HG02852 (cell line): ENCODE measurements around the gene LDLRAD4.

Source experiments
- ATAC-seq: cut with Tn5 transposase; IDR thresholded peaks from one replicate; pipeline ENCODE4 v1.9.1; 2021; ENCODE audit warnings: mild to moderate bottlenecking, moderate library complexity; ENCODE audit not compliant: unreplicated experiment

The LDLRAD4 gene

DNA sequence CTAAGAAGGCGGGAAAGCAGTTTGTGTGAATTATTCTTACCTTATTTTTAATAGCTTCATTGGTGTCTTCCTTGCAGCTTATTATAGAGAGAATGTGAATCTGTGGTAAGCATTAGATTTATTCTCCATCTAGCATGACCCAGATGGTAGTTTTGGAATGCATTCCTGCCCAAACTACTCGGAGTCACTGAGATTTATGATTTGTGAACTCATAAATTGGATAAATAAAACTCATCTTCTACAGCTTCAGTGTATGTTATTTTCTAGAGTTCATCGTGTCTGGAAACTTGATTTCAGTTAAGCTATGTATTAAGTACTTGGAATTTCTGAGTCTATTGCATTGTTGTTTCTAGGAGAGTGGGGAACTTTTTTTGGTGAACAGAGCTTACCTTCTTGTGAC, 337.3 kb downstream of the LDLRAD4 start:
- ATAC-seq: no peak

DNA sequence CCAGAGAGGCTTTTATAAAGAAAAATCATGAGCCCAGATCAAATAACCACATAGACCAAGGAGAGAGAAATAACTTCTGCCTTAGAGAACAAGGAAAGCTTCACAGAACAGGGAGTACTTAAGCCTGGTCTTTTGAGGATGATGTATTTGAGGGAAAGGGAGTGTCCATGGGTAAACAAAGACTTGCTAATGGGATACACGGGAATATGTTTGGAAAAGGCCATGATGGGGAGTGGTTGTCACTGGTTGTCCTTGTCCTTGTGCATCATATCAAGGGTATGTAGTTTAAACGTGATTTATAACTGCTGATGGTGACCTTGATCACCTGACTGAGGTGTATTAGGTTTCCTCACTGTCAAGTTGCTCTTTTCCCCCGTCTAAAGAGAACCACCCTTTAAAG, 337.9 kb downstream of the LDLRAD4 start:
- ATAC-seq: no peak

DNA sequence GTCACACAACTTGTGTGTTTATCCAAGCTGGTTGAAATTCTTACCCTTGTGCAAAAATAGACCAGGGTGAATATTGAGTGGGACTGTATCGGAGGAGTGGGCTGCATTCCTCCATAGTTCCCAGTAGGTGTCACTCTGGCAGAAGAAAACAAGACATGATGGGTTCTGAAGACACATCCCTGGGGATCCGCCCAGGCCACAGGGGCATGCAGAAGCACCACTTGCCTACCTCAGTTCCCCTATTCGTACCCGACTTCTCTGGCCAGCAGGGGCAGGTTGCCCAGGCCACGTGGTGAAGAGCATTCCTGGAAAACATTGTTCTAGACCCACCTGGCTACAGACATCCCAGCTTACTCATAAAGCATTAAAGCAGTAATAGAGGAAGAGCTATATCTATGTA, 339.6 kb downstream of the LDLRAD4 start:
- ATAC-seq: peak; percentile 55

DNA sequence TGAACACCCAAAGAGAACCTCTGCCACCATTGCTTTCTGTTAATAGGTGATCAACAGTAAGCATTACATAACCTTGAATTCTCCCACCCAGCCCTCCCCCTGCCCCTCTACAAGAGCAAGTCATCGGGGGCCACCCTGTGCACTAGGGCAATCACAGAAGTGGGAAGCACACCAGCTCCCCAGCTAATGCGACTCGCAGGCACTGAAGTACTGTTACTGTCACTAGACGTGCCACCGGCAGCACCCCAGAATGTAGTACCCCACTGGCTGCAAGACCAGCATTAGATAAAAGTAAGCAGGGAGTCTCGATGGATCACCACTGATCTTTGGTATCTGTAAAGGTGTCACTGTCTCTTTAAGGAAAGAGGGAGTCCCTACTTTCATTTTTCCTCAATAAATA, 340.2 kb downstream of the LDLRAD4 start:
- no peak for ATAC-seq

DNA sequence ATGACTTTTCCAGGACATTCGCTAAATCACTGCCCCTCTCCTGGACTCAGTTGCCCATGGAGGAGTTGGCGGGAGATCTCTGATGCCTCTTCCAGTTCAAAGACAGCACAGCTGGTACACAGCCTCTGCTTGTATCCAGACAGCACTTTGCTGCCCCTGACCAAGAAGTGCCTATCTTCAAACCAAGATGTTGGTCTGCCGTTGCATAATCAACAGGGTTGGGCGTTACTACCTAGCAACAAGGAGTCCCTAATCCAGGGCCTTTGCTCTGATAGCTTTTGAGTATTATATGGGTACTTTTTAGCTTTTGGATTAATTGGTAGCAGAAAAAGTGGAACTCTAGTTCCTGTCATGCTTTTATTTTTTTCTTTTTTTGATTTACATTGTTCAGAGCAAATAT, 341.2 kb downstream of the LDLRAD4 start:
- ATAC-seq: no peak

DNA sequence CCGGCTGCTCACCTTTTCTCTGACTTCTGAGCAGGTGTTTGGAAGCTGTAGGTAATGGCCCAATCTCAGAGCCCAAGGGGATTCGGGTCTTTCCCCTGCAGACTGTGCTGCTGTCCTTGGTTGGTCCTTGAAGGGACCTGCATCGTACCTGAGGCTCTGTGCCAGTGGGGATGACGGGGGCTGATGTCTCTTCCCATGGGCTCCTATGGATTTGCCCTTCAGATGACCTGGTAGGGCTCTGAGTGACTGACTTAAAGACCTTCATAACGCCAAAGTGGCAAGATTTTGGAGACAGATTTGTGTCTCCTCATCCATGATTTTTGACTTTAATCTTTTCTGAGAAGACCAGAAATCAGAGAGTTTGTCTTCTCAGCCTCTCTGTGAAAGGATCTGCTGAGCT, 341.7 kb downstream of the LDLRAD4 start:
- ATAC-seq: no peak

DNA sequence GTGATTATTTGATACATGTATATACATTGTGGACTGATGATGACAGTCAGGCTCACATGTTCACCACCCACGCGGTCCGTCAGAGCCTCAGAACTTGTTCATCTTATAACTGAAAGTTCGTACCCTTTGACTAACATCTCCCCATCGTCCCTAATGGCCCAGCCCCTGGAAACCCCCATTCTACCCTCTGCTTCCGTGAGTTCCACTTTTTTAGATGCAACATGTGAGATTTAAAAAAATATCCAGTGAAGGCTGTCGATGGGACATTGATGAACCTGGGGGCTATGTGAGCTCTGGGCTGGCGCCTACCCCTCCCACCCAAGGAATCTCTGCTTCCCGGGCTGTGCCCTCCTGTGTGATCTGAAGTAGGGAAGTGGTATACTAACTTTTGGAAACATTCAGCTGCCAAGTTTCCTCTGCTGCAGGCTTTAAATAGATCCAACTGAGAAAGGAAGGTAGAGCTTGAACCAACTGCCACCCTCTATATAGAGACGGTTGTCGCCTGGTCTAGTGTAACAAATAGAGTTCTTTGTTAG, 344.0 kb downstream of the LDLRAD4 start:
- peak; percentile 57 for ATAC-seq

DNA sequence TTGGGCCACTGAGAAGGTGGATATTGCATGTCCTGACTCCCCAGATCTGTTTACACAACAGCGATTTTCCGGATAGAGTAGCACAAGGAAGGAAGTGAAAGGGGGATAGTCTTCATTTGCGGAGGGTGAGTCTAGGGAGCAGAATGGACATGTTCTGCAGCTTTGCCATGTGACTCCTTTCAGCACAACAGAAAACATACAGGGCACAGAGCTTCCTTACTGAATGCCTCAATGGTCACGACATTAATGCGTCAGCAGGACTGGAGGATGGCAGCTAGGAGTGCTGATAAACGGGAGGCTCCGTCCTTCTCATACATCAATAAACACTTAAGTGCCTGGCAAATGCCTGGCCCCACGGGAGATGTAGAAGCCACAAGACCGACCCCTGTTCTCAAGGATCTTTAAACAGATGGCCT, 344.8 kb downstream of the LDLRAD4 start:
- ATAC-seq: no peak

DNA sequence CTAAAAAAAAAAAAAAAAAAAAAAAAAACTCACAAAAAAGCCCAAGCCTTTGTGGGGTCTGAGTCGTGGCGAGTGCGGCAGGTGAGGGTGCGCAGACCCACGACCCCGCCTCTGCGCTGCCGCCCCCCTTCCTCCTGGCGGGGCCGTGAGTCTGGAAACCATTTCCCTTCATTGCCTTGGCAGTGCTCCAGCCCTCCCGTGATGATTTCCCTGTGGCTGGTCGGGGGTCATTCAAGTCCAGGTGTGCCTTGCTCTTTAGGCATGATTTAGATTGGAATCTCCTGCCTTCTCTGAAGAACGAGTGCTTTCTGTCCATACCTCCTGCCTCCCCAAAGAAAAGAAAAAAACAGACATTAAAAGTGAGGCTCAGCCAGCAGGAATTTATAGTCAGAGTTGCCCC, 346.0 kb downstream of the LDLRAD4 start:
- ATAC-seq: no peak

DNA sequence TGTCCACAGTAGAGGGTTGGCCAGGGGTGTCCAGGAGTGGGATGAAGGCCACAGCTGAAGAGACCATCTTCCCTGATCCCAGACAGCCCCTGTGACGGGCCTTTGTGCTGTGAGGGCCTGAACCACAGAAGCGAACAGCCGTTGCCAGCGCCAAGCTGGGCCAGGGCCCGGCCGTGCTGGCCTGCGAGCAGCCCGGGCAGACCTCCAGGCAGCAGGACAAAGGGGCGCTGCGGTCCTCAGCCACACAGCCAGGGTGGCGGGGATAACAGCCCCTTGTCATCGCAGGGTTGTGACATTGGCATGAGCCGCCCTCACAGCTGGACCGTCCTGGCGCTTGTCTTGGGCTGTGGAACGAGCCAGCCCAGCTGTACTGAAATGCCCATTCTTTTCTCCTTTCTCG, 346.7 kb downstream of the LDLRAD4 start:
- no peak for ATAC-seq

DNA sequence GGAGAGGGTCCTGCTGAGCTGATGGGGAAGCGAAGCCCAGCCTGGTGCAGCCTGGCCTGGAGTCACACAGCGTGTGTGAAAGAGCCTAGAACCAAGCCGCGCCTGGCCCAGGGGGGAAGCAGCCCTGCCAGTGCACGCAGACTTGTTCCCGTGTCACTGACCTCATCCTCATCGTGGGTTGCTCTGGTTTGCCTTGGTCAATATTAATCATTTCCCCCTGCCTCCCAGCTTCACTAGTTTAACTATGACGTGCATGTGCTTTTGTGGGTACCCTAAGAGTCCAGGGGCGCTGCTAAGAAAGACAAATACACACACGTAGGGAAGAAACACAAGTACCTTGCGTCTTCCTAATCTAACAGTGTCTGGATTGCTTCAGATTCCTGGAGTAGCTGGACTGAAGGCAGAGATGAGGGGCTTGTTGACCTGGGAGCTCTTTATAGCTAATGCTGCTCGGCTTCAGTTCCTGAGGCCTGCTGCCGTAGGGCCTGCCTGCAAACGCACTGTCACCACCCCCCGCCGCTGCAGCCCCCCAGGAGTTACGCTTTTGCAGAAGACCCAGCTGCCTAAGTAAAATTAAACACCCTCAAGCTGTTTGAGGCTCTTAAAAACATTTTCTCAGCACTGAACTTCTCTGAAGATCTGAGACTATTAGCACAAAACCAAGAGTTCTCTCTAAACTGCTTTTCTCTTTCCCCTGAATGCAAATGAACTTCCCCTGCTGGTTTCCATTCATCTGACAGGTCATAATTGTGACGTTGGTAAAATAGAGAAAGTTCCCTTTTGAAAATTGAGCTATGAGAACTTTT, 348.6 kb downstream of the LDLRAD4 start:
- peak; percentile 57 for ATAC-seq

DNA sequence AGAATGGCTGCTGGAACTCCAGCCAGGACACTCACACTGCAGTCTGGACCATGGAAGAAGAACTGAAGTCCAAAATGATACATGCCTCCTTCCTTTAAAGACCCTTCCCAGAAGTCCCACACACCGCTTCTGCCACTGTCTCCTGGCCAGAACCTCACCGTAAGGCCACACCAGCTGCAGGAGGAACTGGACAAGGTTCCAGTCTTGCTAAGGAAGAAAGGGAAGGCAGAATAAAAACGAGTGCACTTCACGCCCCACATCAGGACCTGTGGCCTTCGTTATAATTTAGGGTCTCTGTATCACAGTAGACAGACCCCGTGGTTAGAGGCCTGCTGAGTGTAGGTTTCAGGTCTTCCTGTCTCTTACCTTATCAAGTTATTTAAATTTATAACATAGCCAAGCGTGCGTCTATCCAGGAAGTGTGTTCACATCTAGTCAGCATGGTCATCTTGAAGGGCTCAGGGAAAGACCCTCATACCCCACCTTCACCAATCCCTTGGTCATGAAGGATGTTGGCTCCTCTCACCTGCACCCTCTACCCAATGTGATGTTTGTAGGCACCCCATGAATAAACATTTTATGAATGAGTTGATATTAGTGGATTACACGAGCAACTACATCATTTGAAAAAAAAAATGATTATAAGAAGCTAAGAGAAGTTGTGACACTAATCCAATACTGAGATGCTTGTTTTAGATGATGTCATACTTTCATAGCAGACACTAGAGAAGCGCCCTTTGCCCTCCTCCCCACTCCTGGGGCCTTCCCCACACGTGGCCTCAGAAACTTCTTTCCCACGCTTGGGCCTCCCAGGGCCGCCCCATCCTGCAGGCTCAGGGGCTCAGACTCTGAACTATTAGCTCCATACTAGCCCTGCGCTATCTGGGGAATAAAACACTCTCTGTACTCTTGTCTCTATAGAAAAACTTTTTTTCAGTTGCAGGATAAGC, 350.2 kb downstream of the LDLRAD4 start:
- ATAC-seq: peak; percentile 50

DNA sequence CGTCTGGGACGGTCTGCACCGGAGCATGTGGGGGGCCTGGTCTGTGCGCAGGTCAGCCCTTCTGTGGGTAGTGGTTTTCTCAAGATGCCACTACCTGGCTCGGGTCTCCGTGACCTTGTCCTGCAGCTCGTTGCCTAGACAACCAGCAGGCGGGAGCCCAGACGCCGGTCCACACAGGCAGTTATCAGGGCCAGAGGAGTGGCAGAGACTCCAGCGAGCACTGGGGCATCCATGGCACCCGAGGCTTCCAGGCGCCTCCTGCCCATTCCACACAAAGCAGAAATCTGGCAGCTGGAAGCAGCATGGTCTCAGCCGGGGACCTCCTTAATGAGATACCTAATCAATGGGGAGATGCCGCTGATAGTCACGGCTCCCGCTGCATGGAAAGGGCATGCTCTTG, 351.7 kb downstream of the LDLRAD4 start:
- ATAC-seq: no peak

DNA sequence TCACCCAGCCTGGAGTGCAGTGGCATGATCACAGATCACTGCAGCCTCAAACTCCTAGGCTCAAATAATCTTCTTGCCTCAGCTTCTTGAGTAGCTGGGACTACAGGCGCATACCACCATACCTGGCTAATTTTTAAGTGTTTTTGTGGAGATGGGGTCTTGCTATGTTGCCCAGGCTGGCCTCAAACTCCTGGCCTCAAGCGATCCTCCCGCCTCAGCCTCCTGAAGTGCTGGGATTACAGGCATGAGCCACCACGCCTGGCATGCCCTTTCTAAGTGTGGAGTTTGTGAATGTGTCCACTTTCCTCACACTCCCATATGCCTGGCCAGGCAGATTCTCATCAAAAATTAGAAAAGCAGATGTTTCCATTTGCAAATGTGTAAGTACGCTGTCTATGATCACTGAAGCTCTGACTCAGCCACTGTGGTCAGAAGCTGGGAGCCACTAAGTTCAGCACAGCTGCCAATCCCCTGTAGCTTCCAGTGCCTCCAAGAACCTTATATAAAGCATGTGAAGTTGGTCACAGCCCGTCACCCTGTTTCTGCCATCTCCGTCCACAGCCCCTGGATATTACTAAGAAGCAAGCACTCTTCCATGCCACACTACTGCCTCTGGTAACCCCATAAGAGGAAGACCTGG, 352.4 kb downstream of the LDLRAD4 start:
- no peak for ATAC-seq

DNA sequence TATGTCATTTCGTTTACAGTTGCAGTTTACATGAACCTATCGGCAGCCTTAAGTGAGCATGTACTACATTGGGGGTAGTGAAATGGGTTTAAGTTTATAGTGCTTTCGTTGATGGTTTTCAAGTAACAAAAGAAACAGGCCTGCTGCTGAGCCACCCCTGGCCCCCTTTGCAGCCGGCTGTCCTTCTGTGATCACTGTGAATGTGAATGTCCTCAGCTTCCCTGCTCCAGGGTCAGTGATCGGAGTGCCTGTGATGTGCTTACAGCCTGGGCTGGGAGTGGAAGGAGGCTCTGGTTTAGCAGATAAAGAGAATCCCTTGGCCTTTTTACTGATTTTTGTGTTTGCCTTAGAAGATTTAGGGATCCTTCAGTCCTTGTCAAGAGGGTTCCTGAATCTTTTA, 353.6 kb downstream of the LDLRAD4 start:
- no peak for ATAC-seq

DNA sequence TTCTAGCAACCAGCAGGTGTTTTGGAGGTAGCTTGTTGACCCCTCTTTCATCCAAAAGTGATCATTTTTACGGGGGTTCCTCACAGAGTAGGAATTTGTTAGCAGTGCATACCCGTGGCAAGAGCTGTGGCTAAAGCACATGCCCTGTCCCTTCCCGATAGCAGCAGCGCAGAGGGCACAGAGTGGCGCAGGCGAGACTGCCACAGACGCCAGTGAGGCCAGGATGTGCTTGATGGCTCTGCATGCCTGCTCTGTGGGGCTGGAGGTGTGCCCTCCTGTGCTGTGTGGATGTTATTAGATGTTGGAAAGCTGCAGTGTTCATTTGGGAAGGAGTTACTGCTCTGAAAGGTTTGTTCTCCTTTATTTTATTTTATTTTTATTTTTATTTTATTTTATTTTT, 354.2 kb downstream of the LDLRAD4 start:
- no peak for ATAC-seq

DNA sequence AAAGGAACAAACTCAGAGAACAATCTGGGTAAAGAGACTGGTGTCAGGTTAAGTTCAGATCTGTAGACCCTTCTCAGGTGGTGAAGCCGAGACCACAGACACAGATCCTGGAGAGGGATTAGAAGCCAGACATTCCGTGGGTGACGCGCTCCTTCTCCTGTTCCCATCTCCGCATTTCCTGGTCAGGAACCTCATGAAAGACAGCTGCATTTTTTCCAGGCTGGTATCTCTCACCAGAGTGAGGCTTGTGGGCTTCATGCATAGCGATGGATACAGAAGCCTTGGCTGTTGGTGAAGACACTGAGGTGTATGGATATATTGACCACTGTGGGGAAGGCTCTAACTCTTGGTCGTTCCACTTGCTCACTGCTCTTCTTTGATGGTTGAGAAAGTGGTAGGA, 355.2 kb downstream of the LDLRAD4 start:
- no peak for ATAC-seq

DNA sequence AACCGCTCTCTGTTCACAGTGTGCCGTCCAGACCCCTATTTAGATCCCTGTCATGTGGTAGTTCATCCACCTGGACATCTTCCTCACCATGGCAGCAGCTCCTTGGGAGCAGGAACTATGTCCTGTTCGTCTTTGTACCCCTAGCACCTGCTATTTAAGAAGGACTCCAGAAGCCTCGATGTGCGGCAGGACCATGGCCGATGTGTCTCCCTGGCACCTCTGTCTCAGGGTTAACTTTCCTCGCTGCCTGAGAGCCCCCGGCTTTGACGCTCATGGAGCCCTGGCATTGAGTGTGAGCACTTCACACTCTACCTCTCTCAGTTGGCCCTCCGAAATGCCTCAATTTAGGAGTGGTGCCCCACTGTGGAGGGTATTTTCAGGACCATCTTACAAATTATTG, 355.8 kb downstream of the LDLRAD4 start:
- no peak for ATAC-seq

DNA sequence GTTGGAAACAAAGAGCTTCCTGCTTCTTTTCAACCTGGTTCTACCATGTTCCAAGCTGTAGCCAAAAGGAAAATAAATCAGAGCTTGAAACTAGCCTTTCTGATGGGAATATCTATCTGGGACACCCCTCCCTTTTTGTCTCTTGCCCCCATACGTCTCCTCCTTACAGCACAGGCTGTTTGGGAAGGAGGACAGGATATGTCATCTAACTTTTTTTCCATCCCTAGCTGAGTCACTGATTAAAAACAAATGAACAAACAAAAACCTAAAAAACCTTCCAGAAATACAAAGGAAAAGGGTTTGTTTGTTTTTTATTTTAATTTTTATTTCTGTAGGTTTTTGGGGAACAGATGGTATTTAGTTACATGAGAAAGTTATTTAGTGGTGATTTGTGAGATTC, 356.2 kb downstream of the LDLRAD4 start:
- no peak for ATAC-seq

DNA sequence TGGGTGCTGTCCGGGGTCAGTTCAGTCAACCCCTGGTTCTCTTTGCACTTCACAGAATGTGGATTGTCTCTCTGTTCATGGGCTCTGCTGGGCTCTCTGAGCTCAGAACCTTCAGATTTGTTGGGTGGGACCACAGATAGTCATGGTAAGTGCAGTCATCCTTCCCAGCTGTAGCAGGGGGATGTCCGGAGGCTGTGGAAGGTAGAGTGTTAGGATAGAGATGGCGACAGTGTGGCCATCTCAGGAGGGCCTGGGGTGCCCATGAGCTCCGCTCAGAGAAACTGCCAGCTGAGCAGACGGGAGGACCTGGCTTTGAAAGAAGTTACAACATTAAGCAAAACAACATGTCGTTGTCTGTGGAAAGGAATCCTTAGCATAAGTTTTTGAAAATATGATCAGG, 358.0 kb downstream of the LDLRAD4 start:
- ATAC-seq: peak; percentile 15

DNA sequence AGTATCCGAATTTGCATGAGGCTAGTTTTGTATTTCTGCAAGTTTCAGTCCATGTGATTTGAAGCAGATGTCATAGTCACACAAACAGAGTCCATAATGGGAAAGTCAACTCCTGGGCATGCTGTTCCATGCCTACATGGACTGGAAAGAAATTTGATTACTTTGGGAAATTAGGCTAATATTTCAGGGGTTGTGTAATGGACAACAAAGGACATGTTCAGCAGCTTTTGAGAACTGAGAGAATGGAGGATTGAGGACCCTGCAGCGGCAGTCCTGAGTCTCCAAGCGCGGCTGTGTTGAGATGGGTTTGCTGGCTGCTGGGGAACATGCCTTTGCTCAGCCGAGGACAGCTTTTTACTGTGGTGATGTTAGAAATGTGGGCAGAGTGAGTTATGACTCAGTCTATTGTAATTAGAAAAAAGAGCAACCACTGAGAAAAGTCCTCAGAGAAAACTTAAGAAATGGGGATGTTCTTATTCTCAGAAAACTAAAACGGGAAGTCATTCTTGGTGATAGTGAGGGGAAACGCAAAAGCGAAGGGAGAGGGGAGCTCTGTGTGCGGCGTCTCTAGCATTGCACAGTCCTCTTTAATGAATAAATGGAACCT, 358.6 kb downstream of the LDLRAD4 start:
- peak; percentile 92 for ATAC-seq
